DMS153 treated with DMSO at 0.1 percent for 48 hours (cell line): ENCODE results near the gene TBR1.

Experiments
- DNase-seq: peaks from one replicate; lab custom pipeline; 2025; ENCODE audit not compliant: unreplicated experiment; lab: John Stamatoyannopoulos, UW

TBR1 gene

GRCh38 chr2:161414042-161415033 is 1.8 kb upstream of the TBR1 start:
- DNase-seq = no peak

GRCh38 chr2:161415034-161415986 is 787 bp upstream of the TBR1 start:
- peak; percentile 22 for DNase-seq

- no peak for DNase-seq
Observed at GRCh38 chr2:161416708-161417437, 776 bp downstream of the TBR1 start.

GRCh38 chr2:161417438-161418274 is 1.6 kb downstream of the TBR1 start:
- no peak for DNase-seq

- no peak for DNase-seq
Observed at GRCh38 chr2:161418275-161418714, 2.2 kb downstream of the TBR1 start.

- DNase-seq = no peak
Observed at GRCh38 chr2:161418715-161419637, 2.9 kb downstream of the TBR1 start.

- DNase-seq = no peak
Observed at GRCh38 chr2:161419638-161420190, 3.6 kb downstream of the TBR1 start.

- DNase-seq = no peak
Observed at GRCh38 chr2:161420406-161421074, 4.4 kb downstream of the TBR1 start.

- no peak for DNase-seq
Observed at GRCh38 chr2:161421686-161422085, 5.6 kb downstream of the TBR1 start.

GRCh38 chr2:161422816-161423403 is 6.8 kb downstream of the TBR1 start:
- no peak for DNase-seq

GRCh38 chr2:161423421-161424393 is 7.6 kb downstream of the TBR1 start:
- no peak for DNase-seq

- no peak for DNase-seq
Observed at GRCh38 chr2:161424394-161424769, 8.3 kb downstream of the TBR1 start.

GRCh38 chr2:161424891-161425727 is 9.0 kb downstream of the TBR1 start:
- no peak for DNase-seq

- DNase-seq = no peak
Observed at GRCh38 chr2:161425728-161426454, 9.8 kb downstream of the TBR1 start.

- DNase-seq = no peak
Observed at GRCh38 chr2:161426455-161426921, 10.4 kb downstream of the TBR1 start.
